Keratinocyte (primary cell): ENCODE results near the gene TMEM219. TPM values are rescaled to one million over a fixed set of nuclear protein-coding genes. Genes with fewer than 3 reads are reported as not detected.

Experiments used
- DNase-seq: peaks from one replicate; pipeline ENCODE4 v3.0.0-alpha.2; 2011; ENCODE audit warnings: low read depth, missing footprints, low spot score
- FAIRE-seq: peaks from 2 replicates; lab custom pipeline; 2011; peaks lifted over from hg19 to GRCh38; lab: Jason Lieb, UNC
- H2AFZ ChIP-seq: 2 replicates; pipeline ENCODE4 v1.6.0; 2012; ENCODE audit warnings: low read length, control low read depth, inconsistent platforms; ENCODE audit not compliant: control insufficient read depth
- H3K27ac ChIP-seq: 2 replicates; pipeline ENCODE4 v1.5.1; 2011; ENCODE audit warnings: low read length; ENCODE audit not compliant: control insufficient read depth, insufficient read depth
- H3K27me3 ChIP-seq: 3 replicates; pipeline ENCODE4 v1.6.0; 2011; ENCODE audit warnings: low read length; ENCODE audit not compliant: control insufficient read depth, insufficient read depth; ENCODE audit errors: extremely low read depth
- H3K36me3 ChIP-seq, 2 experiments: 2 replicates in 1 of 2; 3 replicates in 1 of 2; pipeline ENCODE4 v1.5.1; 2011; ENCODE audit warnings: low read length in 2 of 2, mild to moderate bottlenecking in 1 of 2; ENCODE audit not compliant: control insufficient read depth in 2 of 2, insufficient read depth in 2 of 2; ENCODE audit errors: extremely low read depth in 1 of 2
- H3K4me1 ChIP-seq: 3 replicates; pipeline ENCODE4 v1.5.1; 2011; ENCODE audit warnings: low read length; ENCODE audit not compliant: control insufficient read depth, insufficient read depth; ENCODE audit errors: extremely low read depth
- H3K4me2 ChIP-seq: 3 replicates; pipeline ENCODE4 v1.6.0; 2011; ENCODE audit warnings: low read depth, low read length; ENCODE audit not compliant: control insufficient read depth, insufficient read depth; ENCODE audit errors: extremely low read depth
- H3K4me3 ChIP-seq, 3 experiments: fragments of 200-600 bp in 1 of 3; sonication (generic) in 1 of 3; 2 replicates in 2 of 3; 3 replicates in 1 of 3; pipeline ENCODE4 v1.5.1; 2011 to 2016; ENCODE audit warnings: low read length in 3 of 3, mild to moderate bottlenecking in 3 of 3, control low read depth in 2 of 3, inconsistent platforms in 1 of 3, low read depth in 1 of 3, mixed read lengths in 1 of 3, mixed run types in 1 of 3, moderate library complexity in 1 of 3; ENCODE audit not compliant: control insufficient read depth in 2 of 3, insufficient read depth in 2 of 3; ENCODE audit errors: extremely low read depth in 1 of 3
- H3K79me2 ChIP-seq: 2 replicates; pipeline ENCODE4 v1.6.0; 2012; ENCODE audit warnings: low read length; ENCODE audit not compliant: control insufficient read depth, insufficient read depth
- H3K9ac ChIP-seq: 3 replicates; pipeline ENCODE4 v1.6.0; 2011; ENCODE audit warnings: low read length; ENCODE audit not compliant: control insufficient read depth, insufficient read depth; ENCODE audit errors: extremely low read depth
- H3K9me1 ChIP-seq: 3 replicates; pipeline ENCODE4 v1.6.0; 2011; ENCODE audit warnings: low read length; ENCODE audit not compliant: control insufficient read depth, insufficient read depth; ENCODE audit errors: extremely low read depth
- H3K9me3 ChIP-seq: 2 replicates; pipeline ENCODE4 v1.5.1; 2012; ENCODE audit warnings: low read depth, low read length; ENCODE audit not compliant: control insufficient read depth
- H4K20me1 ChIP-seq: 3 replicates; pipeline ENCODE4 v1.6.0; 2011; ENCODE audit warnings: low read length; ENCODE audit not compliant: control insufficient read depth, insufficient read depth; ENCODE audit errors: extremely low read depth
- EZH2 ChIP-seq: IDR thresholded peaks from one replicate; pipeline ENCODE4 v1.6.1; 2012; ENCODE audit warnings: inconsistent platforms, mild to moderate bottlenecking, low read length, moderate library complexity
- dilution Hi-C: fragments of 300-500 bp; cut with MboI; formaldehyde crosslinking; loops from one replicate; pipeline ENCODE4 v1.7.0; 2020; ENCODE audit warnings: low sequenced_read_pairs; ENCODE audit not compliant: extremely low pct_ligation_motif_present
- polyA plus RNA-seq, 5 experiments: library from polyadenylated mRNA; depleted of rRNA in 3 of 5; stranded (reverse) in 3 of 5; stranded (forward) in 1 of 5; unstranded in 1 of 5; fragments of >200 nt; gene quantifications; 1 replicate in 1 of 5; 2 replicates in 3 of 5; 3 replicates in 1 of 5; pipeline versions ENCODE4 v1.2.1 to v1.2.3, GENCODE V29; 2011 to 2012; ENCODE audit warnings: missing spikeins in 2 of 5, low read depth in 1 of 5, low replicate concordance in 1 of 5
- TF ChIP-seq, protein P1 (sequence below), 3 experiments: IDR thresholded peaks in 1 of 3; conservative IDR thresholded peaks in 1 of 3; optimal IDR thresholded peaks in 1 of 3; 2 replicates in 2 of 3; 3 replicates in 1 of 3; pipeline versions ENCODE3 to v1.5.1; 2011; ENCODE audit warnings: low read length in 3 of 3, mild to moderate bottlenecking in 3 of 3, moderate library complexity in 2 of 3, control low read depth in 1 of 3, inconsistent platforms in 1 of 3; ENCODE audit not compliant: insufficient read depth in 2 of 3; ENCODE audit errors: extremely low read depth in 1 of 3

TMEM219 gene
- polyA plus RNA-seq, 1 donor (not counting 4 experiments of a cell fraction or from before 2014, with no cell fraction given), result 48.5 TPM

DNA sequence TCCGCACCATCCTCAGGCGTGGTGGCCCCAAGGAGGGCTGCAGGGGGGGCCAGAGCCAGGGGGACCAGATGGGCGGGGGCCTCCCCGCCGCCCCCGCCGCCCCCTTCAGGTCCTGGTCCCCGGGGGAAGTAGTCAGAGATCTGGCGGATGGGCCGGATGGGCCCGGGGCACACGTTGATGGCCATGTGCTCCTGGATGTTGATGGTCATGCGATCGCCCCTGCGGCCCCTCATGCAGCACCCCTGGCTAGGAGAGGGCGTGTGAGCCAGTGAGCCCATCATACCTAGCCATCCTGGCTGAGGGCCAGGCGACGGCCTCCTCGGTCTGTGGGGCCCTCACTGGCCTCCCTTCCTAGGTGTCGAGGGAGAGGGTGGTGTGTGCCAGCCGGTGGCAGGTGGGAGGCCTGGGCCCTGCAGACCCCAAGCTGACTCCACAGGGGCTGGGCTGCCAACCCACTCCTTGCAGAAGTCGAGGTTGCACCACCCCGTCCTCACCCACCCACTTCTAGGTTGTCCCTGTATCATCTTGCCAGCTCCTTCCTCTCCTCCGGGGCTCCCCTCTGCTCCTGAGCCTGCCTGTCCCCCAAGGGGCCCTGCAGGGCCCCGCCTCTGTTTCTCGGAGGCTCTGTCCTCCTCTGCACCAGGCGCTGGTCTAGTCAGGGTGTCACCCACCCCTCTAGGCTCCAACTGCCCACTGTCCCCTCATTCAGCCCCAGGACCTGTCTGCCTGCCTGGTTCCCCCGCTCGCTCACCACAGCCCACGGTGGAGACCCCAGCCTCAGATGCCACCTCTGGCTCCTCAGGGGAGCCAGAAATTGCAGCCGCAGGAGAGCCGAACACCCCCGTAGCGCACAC, 48.3 kb downstream of the TMEM219 start:
- Histone ChIP-seq H2AFZ (no peak overlapping the region), H3K79me2 (no peaks in the 10 kb centered on the region), H3K4me3 (peak overlapping the region in 2 of 3 experiments; percentile 18 to 32), H3K4me2 (peak overlapping the region; percentile 48), H3K9ac (no peak overlapping the region), H3K9me1 (no peaks in the 10 kb centered on the region), H4K20me1 (no peaks in the 10 kb centered on the region), H3K9me3 (no peaks in the 10 kb centered on the region), H3K4me1 (peaks cover 3% of the 10 kb centered on the region), H3K36me3 (peaks cover 0 to 1% of the 10 kb centered on the region in 2 experiments), H3K27ac (no peak overlapping the region), H3K27me3 (peaks cover 28% of the 10 kb centered on the region)
- DNase-seq (no peak), FAIRE-seq (no peak)
- TF ChIP-seq, protein P1, sequence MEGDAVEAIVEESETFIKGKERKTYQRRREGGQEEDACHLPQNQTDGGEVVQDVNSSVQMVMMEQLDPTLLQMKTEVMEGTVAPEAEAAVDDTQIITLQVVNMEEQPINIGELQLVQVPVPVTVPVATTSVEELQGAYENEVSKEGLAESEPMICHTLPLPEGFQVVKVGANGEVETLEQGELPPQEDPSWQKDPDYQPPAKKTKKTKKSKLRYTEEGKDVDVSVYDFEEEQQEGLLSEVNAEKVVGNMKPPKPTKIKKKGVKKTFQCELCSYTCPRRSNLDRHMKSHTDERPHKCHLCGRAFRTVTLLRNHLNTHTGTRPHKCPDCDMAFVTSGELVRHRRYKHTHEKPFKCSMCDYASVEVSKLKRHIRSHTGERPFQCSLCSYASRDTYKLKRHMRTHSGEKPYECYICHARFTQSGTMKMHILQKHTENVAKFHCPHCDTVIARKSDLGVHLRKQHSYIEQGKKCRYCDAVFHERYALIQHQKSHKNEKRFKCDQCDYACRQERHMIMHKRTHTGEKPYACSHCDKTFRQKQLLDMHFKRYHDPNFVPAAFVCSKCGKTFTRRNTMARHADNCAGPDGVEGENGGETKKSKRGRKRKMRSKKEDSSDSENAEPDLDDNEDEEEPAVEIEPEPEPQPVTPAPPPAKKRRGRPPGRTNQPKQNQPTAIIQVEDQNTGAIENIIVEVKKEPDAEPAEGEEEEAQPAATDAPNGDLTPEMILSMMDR (optimal IDR thresholded peaks at IDR 0.05 in 1 of 3, IDR thresholded peaks at IDR 0.05 in 1 of 3, conservative IDR thresholded peaks at IDR 0.05 in 1 of 3; ENCODE audit: extremely low read depth in 1 of 3, insufficient read depth in 2 of 3, low read length in 3 of 3), result no peak
- peak; percentile 70 for TF ChIP-seq EZH2
- dilution Hi-C loops, result no loop called here

DNA sequence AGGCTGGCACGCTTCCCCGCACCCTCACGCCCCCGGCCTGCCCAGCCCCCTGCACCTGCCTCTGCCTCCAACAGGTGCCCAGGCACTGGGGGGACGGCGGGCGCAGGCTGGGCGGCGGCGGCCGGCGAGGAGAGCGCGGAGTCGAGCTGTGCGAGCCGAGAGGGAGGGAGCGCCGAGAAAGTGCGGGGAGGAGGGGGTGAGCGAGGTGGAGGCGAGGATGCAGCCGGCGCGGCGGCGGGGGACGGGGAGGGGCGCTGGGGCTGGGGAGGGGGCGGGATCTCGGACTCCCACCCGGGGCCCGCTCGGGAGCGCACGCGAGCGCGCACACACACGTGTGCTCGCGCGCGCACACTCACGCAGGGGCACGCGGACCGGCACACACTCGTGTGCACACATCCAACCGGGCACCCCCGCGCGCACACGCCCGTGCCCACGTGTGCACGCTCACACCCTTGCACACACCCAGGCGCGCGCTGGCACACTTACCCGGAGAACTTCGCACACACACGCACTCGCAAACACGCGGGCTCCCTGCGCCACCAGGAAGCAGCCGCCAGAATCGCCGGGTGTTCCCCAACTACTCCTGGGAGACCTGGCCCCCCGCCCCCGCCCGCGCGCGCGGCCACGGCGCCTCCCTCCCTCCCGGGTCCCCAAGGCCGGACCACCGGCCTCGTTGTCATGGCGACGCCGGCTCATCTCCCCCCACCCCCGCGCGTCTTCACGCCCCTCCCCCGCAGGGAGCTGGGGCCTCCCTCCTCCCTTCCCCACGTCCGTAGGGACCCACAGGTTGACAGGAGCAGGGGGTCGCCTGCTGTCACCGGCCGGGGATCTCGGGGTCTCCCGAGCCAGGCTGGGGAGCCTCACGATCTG, 49.2 kb downstream of the TMEM219 start, which contains the start of gene DOC2A:
Gene DOC2A (minus strand): TSS at position 184 of the 870 bp plus-strand sequence. CDS start 805 bp downstream, outside the sequence.
- Histone ChIP-seq H3K4me1 (peaks cover 3% of the 10 kb centered on the region), H3K9ac (no peak within 1 kb of the TSS), H3K36me3 (peaks cover 0 to 1% of the 10 kb centered on the region in 2 experiments), H3K4me2 (peak within 1 kb of the TSS; percentile 48), H4K20me1 (no peaks in the 10 kb centered on the region), H2AFZ (no peak within 1 kb of the TSS), H3K4me3 (peak within 1 kb of the TSS in 2 of 3 experiments; percentile 18 to 32), H3K27me3 (peaks cover 28% of the 10 kb centered on the region), H3K9me3 (no peaks in the 10 kb centered on the region), H3K79me2 (no peaks in the 10 kb centered on the region), H3K27ac (no peak within 1 kb of the TSS), H3K9me1 (no peaks in the 10 kb centered on the region)
- dilution Hi-C loops, result no loop called here
- peak; percentile 10 for TF ChIP-seq EZH2
- TF ChIP-seq, protein P1 (optimal IDR thresholded peaks at IDR 0.05 in 1 of 3, IDR thresholded peaks at IDR 0.05 in 1 of 3, conservative IDR thresholded peaks at IDR 0.05 in 1 of 3; ENCODE audit: extremely low read depth in 1 of 3, insufficient read depth in 2 of 3, low read length in 3 of 3), result no peak
- DNase-seq (no peak), FAIRE-seq (no peak)
